Osteocyte (in vitro differentiated cells): Measurements from ENCODE around the gene AGPS. TPM values are rescaled to one million over a fixed set of nuclear protein-coding genes. Genes with fewer than 3 reads are reported as not detected.
"Not testable (repeated sequence)": the region's sequence is repeated elsewhere in the genome, so short reads cannot be mapped to it uniquely, and the experiment has no call there.

ENCODE experiments used
- DNase-seq: peaks from one replicate; pipeline ENCODE4 v3.0.0; 2021; ENCODE audit warnings: mixed read lengths; ENCODE audit not compliant: unreplicated experiment; ENCODE audit errors: extremely low spot score
- H3K27ac Mint-ChIP-seq: one replicate; pipeline ENCODE4 v1.8.0; 2021; ENCODE audit warnings: mild to moderate bottlenecking, mixed read lengths; ENCODE audit not compliant: unreplicated experiment
- H3K27me3 Mint-ChIP-seq: one replicate; pipeline ENCODE4 v1.8.0; 2021; ENCODE audit warnings: mixed read lengths; ENCODE audit not compliant: unreplicated experiment
- H3K36me3 Mint-ChIP-seq: one replicate; pipeline ENCODE4 v1.8.0; 2021; ENCODE audit warnings: mixed read lengths; ENCODE audit not compliant: unreplicated experiment
- H3K4me1 Mint-ChIP-seq: one replicate; pipeline ENCODE4 v1.8.0; 2021; ENCODE audit warnings: mixed read lengths; ENCODE audit not compliant: unreplicated experiment
- H3K4me3 Mint-ChIP-seq: one replicate; pipeline ENCODE4 v1.8.0; 2021; ENCODE audit warnings: mild to moderate bottlenecking, moderate library complexity, mixed read lengths; ENCODE audit not compliant: unreplicated experiment
- H3K9me3 Mint-ChIP-seq: one replicate; pipeline ENCODE4 v1.8.0; 2021; ENCODE audit warnings: mixed read lengths; ENCODE audit not compliant: unreplicated experiment
- total RNA-seq: library from RNA; stranded (reverse); gene quantifications from 2 replicates; pipeline ENCODE4 v1.2.1, GENCODE V29; 2021
- TF ChIP-seq, protein P1 (sequence below): fragments of 200-600 bp; sonication (generic); IDR thresholded peaks from 2 replicates; pipeline ENCODE4 v1.5.0; 2021; ENCODE audit warnings: antibody characterized with exemption, mild to moderate bottlenecking, moderate library complexity

Gene AGPS
- total RNA-seq, 1 donor from 2014 or later, result 38.0 TPM

GRCh38 chr2:177455187-177455586 is 62.6 kb downstream of the AGPS start:
- H3K36me3 Mint-ChIP-seq, result peaks cover 29% of the 10 kb centered on the region

DNA sequence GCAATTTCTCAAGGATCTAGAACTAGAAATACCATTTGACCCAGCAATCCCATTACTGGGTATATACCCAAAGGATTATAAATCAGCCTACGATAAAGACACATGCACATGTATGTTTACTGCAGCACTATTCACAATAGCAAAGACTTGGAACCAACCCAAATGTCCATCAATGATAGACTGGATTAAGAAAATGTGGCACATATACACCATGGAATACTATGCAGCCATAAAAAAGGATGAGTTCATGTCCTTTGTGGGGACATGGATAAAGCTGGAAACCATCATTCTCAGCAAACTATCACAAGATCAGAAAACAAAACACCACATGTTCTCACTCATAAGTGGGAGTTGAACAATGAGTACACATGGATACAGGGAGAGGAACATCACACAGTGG is 67.2 kb downstream of the AGPS start:
- H3K4me1 Mint-ChIP-seq, H3K9me3 Mint-ChIP-seq, H3K27ac Mint-ChIP-seq, H3K4me3 Mint-ChIP-seq, H3K27me3 Mint-ChIP-seq, DNase-seq: not testable (repeated sequence)
- peaks cover 26% of the 10 kb centered on the region for H3K36me3 Mint-ChIP-seq

More at GRCh38 chr2:177455187-177455586, 62.6 kb downstream of the AGPS start:
- no peak overlapping the region for H3K4me3 Mint-ChIP-seq
- peaks cover under 1% of the 10 kb centered on the region for H3K4me1 Mint-ChIP-seq
- no peaks in the 10 kb centered on the region for H3K27me3 Mint-ChIP-seq
- H3K27ac Mint-ChIP-seq, result no peak overlapping the region
- TF ChIP-seq, protein P1, sequence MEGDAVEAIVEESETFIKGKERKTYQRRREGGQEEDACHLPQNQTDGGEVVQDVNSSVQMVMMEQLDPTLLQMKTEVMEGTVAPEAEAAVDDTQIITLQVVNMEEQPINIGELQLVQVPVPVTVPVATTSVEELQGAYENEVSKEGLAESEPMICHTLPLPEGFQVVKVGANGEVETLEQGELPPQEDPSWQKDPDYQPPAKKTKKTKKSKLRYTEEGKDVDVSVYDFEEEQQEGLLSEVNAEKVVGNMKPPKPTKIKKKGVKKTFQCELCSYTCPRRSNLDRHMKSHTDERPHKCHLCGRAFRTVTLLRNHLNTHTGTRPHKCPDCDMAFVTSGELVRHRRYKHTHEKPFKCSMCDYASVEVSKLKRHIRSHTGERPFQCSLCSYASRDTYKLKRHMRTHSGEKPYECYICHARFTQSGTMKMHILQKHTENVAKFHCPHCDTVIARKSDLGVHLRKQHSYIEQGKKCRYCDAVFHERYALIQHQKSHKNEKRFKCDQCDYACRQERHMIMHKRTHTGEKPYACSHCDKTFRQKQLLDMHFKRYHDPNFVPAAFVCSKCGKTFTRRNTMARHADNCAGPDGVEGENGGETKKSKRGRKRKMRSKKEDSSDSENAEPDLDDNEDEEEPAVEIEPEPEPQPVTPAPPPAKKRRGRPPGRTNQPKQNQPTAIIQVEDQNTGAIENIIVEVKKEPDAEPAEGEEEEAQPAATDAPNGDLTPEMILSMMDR, result no peak
- H3K9me3 Mint-ChIP-seq, result peaks cover 8% of the 10 kb centered on the region
- no peak for DNase-seq

GRCh38 chr2:177460973-177461585 is 68.5 kb downstream of the AGPS start:
- TF ChIP-seq, protein P1, result no peak
- Mint-ChIP-seq H3K9me3 (peaks cover 8% of the 10 kb centered on the region), H3K36me3 (peaks cover 29% of the 10 kb centered on the region), H3K27me3 (no peaks in the 10 kb centered on the region), H3K27ac (no peak overlapping the region), H3K4me3 (no peak overlapping the region), H3K4me1 (peaks cover 4% of the 10 kb centered on the region)
- no peak for DNase-seq

GRCh38 chr2:177464549-177464948 is 72.0 kb downstream of the AGPS start:
- Mint-ChIP-seq H3K27ac (no peak overlapping the region), H3K27me3 (no peaks in the 10 kb centered on the region), H3K9me3 (no peaks in the 10 kb centered on the region), H3K4me3 (no peak overlapping the region), H3K36me3 (peaks cover 12% of the 10 kb centered on the region), H3K4me1 (peaks cover 10% of the 10 kb centered on the region)
- TF ChIP-seq, protein P1, result no peak
- DNase-seq, result no peak

- no peak overlapping the region for H3K4me3 Mint-ChIP-seq
- H3K4me1 Mint-ChIP-seq, result peaks cover 10% of the 10 kb centered on the region
- H3K27me3 Mint-ChIP-seq, result no peaks in the 10 kb centered on the region
- H3K9me3 Mint-ChIP-seq, result no peaks in the 10 kb centered on the region
- peaks cover 17% of the 10 kb centered on the region for H3K36me3 Mint-ChIP-seq
- DNase-seq, result no peak
- no peak overlapping the region for H3K27ac Mint-ChIP-seq
- TF ChIP-seq, protein P1, result no peak
Observed at GRCh38 chr2:177465400-177466138, 73.0 kb downstream of the AGPS start.
